K562 (cell line): ENCODE measurements around the gene PILRA. TPM values are rescaled to one million over a fixed set of nuclear protein-coding genes. Genes with fewer than 3 reads are reported as not detected.
"Not testable (repeated sequence)": the region's sequence is repeated elsewhere in the genome, so short reads cannot be mapped to it uniquely, and the experiment has no call there.

ENCODE experiments used
- ATAC-seq: fragments of 200-7000 bp; cut with Tn5 transposase; 3 replicates; pipeline ENCODE4 v1.9.1; 2020; ENCODE audit warnings: moderate library complexity
- BruUV-seq: library from RNA; stranded (reverse); fragments of 400-500 nt; replicated peaks from 2 replicates; lab custom pipeline; 2021; lab: Mats Ljungman, UMichigan
- CTCF ChIA-PET: fragments of 300-600 bp; formaldehyde crosslinking; extraction: SDS; loops from one replicate; lab custom pipeline; 2021; ENCODE audit warnings: low intra/inter-chr PET ratio; lab: Yijun Ruan, JAX
- POLR2A ChIA-PET: fragments of 300-600, 350-650 bp; sonication (Branson Sonifier 250); formaldehyde crosslinking; extraction: SDS; loops from one replicate; lab custom pipeline; 2021; ENCODE audit warnings: antibody characterized with exemption, inconsistent platforms; lab: Yijun Ruan, JAX
- DNase-seq, 4 experiments: peaks; one replicate each; pipeline versions ENCODE4 v3.0.0 to v3.0.0-alpha.2; 2011 to 2018; ENCODE audit warnings: low spot score in 3 of 4, mixed read lengths in 3 of 4; ENCODE audit errors: extremely low read depth in 1 of 4
- FAIRE-seq: peaks from 2 replicates; lab custom pipeline; 2011; peaks lifted over from hg19 to GRCh38; lab: Jason Lieb, UNC
- H2AFZ ChIP-seq: 2 replicates; pipeline ENCODE4 v1.6.0; 2011; ENCODE audit warnings: low read depth, low read length, control low read depth, inconsistent platforms
- H3K27ac ChIP-seq: fragments of 200-600 bp; 3 replicates; pipeline ENCODE4 v1.8.0; 2011; ENCODE audit warnings: low read depth, mild to moderate bottlenecking, control low read depth, inconsistent platforms, low read length, moderate library complexity, mixed read lengths; ENCODE audit errors: extremely low read depth
- H3K27me3 ChIP-seq, 2 experiments: fragments of 300-600 bp in 1 of 2; 2 replicates in 1 of 2; 3 replicates in 1 of 2; pipeline versions ENCODE4 v1.6.0 to v1.8.0; 2011; ENCODE audit warnings: inconsistent platforms in 2 of 2, low read length in 2 of 2, mild to moderate bottlenecking in 1 of 2, mixed read lengths in 1 of 2, moderate library complexity in 1 of 2; ENCODE audit not compliant: control insufficient read depth in 2 of 2, insufficient read depth in 2 of 2
- H3K36me3 ChIP-seq: fragments of 300-600 bp; 3 replicates; pipeline ENCODE4 v1.8.0; 2011; ENCODE audit warnings: mild to moderate bottlenecking, low read length, inconsistent platforms; ENCODE audit not compliant: control insufficient read depth, insufficient read depth
- H3K4me1 ChIP-seq, 2 experiments: fragments of 200-600 bp in 1 of 2; replicated peaks in 1 of 2; 2 replicates in 1 of 2; 3 replicates in 1 of 2; pipeline versions ENCODE4 v1.5.1 to v1.8.0; 2011; ENCODE audit warnings: inconsistent platforms in 2 of 2, low read length in 2 of 2, mild to moderate bottlenecking in 1 of 2, mixed read lengths in 1 of 2, moderate library complexity in 1 of 2; ENCODE audit not compliant: control insufficient read depth in 2 of 2, insufficient read depth in 2 of 2
- H3K4me2 ChIP-seq: 2 replicates; pipeline ENCODE4 v1.6.1; 2011; ENCODE audit warnings: low read length, control low read depth, inconsistent platforms, mixed read lengths; ENCODE audit not compliant: insufficient read depth
- H3K4me3 ChIP-seq: fragments of 200-600 bp; sonication (generic), shearing (Covaris generic); 2 replicates; pipeline ENCODE4 v1.5.1; 2016; ENCODE audit warnings: control low read depth, inconsistent platforms
- H3K79me2 ChIP-seq: fragments of 200-600 bp; 3 replicates; pipeline ENCODE4 v1.8.0; 2011; ENCODE audit warnings: low read length, inconsistent platforms; ENCODE audit not compliant: control insufficient read depth, insufficient read depth
- H3K9ac ChIP-seq, 2 experiments: 2 replicates each; pipeline versions ENCODE4 v1.6.0 to v1.6.1; 2011; ENCODE audit warnings: low read depth in 2 of 2, low read length in 2 of 2, control low read depth in 1 of 2, inconsistent platforms in 1 of 2, mild to moderate bottlenecking in 1 of 2, mixed read lengths in 1 of 2; ENCODE audit not compliant: insufficient read depth in 1 of 2
- H3K9me1 ChIP-seq: one replicate; pipeline ENCODE4 v1.6.0; 2011; ENCODE audit warnings: inconsistent platforms, mild to moderate bottlenecking, low read length, moderate library complexity; ENCODE audit not compliant: control insufficient read depth, insufficient read depth
- H3K9me3 ChIP-seq: replicated peaks from 2 replicates; pipeline ENCODE4 v1.5.1; 2011; ENCODE audit warnings: low read depth, low read length, inconsistent platforms; ENCODE audit not compliant: control insufficient read depth, insufficient read depth
- H4K20me1 ChIP-seq: replicated peaks from 2 replicates; pipeline ENCODE4 v1.6.1; 2011; ENCODE audit warnings: low read length, inconsistent platforms, mixed read lengths; ENCODE audit not compliant: control insufficient read depth, insufficient read depth
- JUND ChIP-seq, 2 experiments: IDR thresholded peaks; 2 replicates in 1 of 2; 3 replicates in 1 of 2; pipeline ENCODE4 v1.6.1; 2011; ENCODE audit warnings: borderline replicate concordance in 2 of 2, low read depth in 2 of 2, low read length in 2 of 2, improper control_type of control experiment in 1 of 2, missing biosample characterization in 1 of 2, missing genetic modification characterization in 1 of 2, missing genetic modification reagents in 1 of 2
- ZNF121 ChIP-seq: sonication (generic); formaldehyde crosslinking; conservative IDR thresholded peaks from 2 replicates; pipeline ENCODE4 v1.8.0; 2022; ENCODE audit warnings: missing genetic modification reagents
- ZNF175 ChIP-seq: fragments of 200-800 bp; sonication (Bioruptor generic); IDR thresholded peaks from 2 replicates; pipeline ENCODE4 v1.6.1; 2016; ENCODE audit warnings: low read depth, mild to moderate bottlenecking, missing genetic modification characterization, missing compliant biosample characterization
- WGBS: fragments of 100-300 bp; shearing (Covaris generic); methylation state at CpG from one replicate; pipeline ENCODE4 v1.1.6; 2016; ENCODE audit warnings: low coverage, mixed read lengths; ENCODE audit not compliant: insufficient coverage; ENCODE audit errors: missing lambda C conversion rate; 5-methylcytosine and 5-hydroxymethylcytosine counted together
- in situ Hi-C: fragments of 300-500 bp; cut with MboI; formaldehyde crosslinking; loops from 4 replicates; pipeline ENCODE4 v1.15.0; 2018; ENCODE audit warnings: inconsistent platforms, mixed read lengths
- intact Hi-C: fragments of 100-400 bp; cut with micrococcal nuclease; formaldehyde crosslinking; loops from 2 replicates; pipeline ENCODE4 v1.14.2; 2022
- polyA plus RNA-seq, 8 experiments: library from polyadenylated mRNA; depleted of rRNA in 4 of 8; stranded (reverse) in 5 of 8; unstranded in 3 of 8; fragments of >200 nt; fragmentation: Nextera tagmentation in 2 of 8; fragmentation: Illumina TruSeq in 1 of 8; extraction: Ambion mirVana in 2 of 8; extraction: Trizol in 1 of 8; gene quantifications; 2 replicates each; pipeline versions ENCODE4 v1.2.1 to v1.2.3, GENCODE V29; 2011 to 2014; ENCODE audit warnings: inconsistent platforms in 1 of 8, missing spikeins in 1 of 8
- total RNA-seq, 7 experiments: library from RNA; depleted of rRNA in 6 of 7; stranded (reverse); fragments of >200 nt in 6 of 7; fragmentation: Illumina TruSeq in 2 of 7; extraction: Trizol in 2 of 7; gene quantifications; 2 replicates each; pipeline versions ENCODE4 v1.2.1 to v1.2.3, GENCODE V29; 2011 to 2021; ENCODE audit warnings: low replicate concordance in 1 of 7

The PILRA gene
- total and polyA plus RNA-seq, 9 of the 15 experiments (the other 6 are each of a cell fraction or from before 2014, with no cell fraction given) = 0.13 to 1.8 (median 0.62) TPM

- CTCF ChIA-PET = no interaction called here
- H3K4me2 ChIP-seq = no peak overlapping the region
- H3K79me2 ChIP-seq = peaks cover 5% of the 10 kb centered on the region; the same call in 2 of the 3 replicates
- in situ Hi-C loops = no loop called here
- no peak for ATAC-seq
- WGBS = 100% methylated on average over 1 of the region's 2 CpGs
- peaks cover 26 to 55% of the 10 kb centered on the region in 2 experiments for H3K4me1 ChIP-seq
- H3K36me3 ChIP-seq = no peaks in the 10 kb centered on the region
- TF ChIP-seq JUND (IDR thresholded peaks at IDR 0.05; ENCODE audit: borderline replicate concordance, low read depth, low read length) = 0 out of 2 replicates have a peak, but pooled peaks have one; percentile 10
- TF ChIP-seq JUND (tag; IDR thresholded peaks at IDR 0.05; ENCODE audit: borderline replicate concordance, low read depth, low read length) = no peak
- TF ChIP-seq ZNF175 = no peak
- TF ChIP-seq, all 486 proteins: peak for 1
- Histone ChIP-seq H4K20me1 (no peaks in the 10 kb centered on the region), H2AFZ (no peak overlapping the region), H3K9ac (peak overlapping the region in 1 of 2 experiments; percentile 14; a peak in 1 of 4 replicates), H3K9me1 (no peaks in the 10 kb centered on the region), H3K9me3 (no peaks in the 10 kb centered on the region), H3K4me3 (no peak overlapping the region), H3K27me3 (no peaks in the 10 kb centered on the region), H3K27ac (peak overlapping the region; percentile 9; the same call in 2 of the 3 replicates)
- DNase-seq (no peak), FAIRE-seq (no peak)
- no TSS peak for BruUV-seq
- POLR2A ChIA-PET = interaction anchor here (0.7 to 6.1 kb wide), 4 partner anchors 9 to 120 kb away, joined by 3 to 58 read pairs (median 6); partner anchors contain the start of genes MEPCE and ZCWPW1
- intact Hi-C loops = no loop called here
Observed at GRCh38 chr7:100446040-100446439, 72.8 kb downstream of the PILRA start.

- TF ChIP-seq ZNF121 (CRISPR knock-in tag) = peak; percentile 67
- TF ChIP-seq, all 486 proteins: peak for 1; not testable (repeated sequence) for 485
- not testable (repeated sequence) for FAIRE-seq
Observed at GRCh38 chr7:100447363-100447762, 74.1 kb downstream of the PILRA start.

More at GRCh38 chr7:100447363-100447762, 74.1 kb downstream of the PILRA start:
- H3K79me2 ChIP-seq, H3K9me1 ChIP-seq, H2AFZ ChIP-seq, ATAC-seq, H3K9ac ChIP-seq, intact Hi-C loops, in situ Hi-C loops, H3K9me3 ChIP-seq, BruUV-seq, H3K4me3 ChIP-seq, H3K4me2 ChIP-seq, H3K36me3 ChIP-seq, H4K20me1 ChIP-seq, H3K27me3 ChIP-seq, CTCF ChIA-PET, H3K27ac ChIP-seq, DNase-seq: not testable (repeated sequence)
- POLR2A ChIA-PET = interaction anchor here (6.1 kb wide), 1 partner anchor 18 kb away, joined by 58 read pairs; the partner anchor contains the start of genes MEPCE and ZCWPW1
- 93% methylated on average over 6 of the region's 8 CpGs for WGBS
- peaks cover 26 to 58% of the 10 kb centered on the region in 2 experiments for H3K4me1 ChIP-seq
